B cell (primary cell): ENCODE data around the gene PTPRQ.

Experiments
- CTCF ChIP-seq: fragments of 200-600 bp; IDR thresholded peaks from one replicate; pipeline ENCODE4 v1.8.0; 2022; ENCODE audit warnings: antibody characterized with exemption, mild to moderate bottlenecking
- EZH2 ChIP-seq: IDR thresholded peaks from 2 replicates; pipeline ENCODE4 v1.6.1; 2012; ENCODE audit warnings: borderline replicate concordance, low read depth, mild to moderate bottlenecking, moderate library complexity, low read length; ENCODE audit not compliant: insufficient read depth, poor library complexity, severe bottlenecking

- TF ChIP-seq CTCF (no peak), EZH2 (no peak)
Observed at GRCh38 chr12:80589077-80589476, 145.0 kb downstream of the PTPRQ start.
